Progenitor cell of endocrine pancreas (in vitro differentiated cells): ENCODE measurements around the gene NKIRAS2. TPM values are rescaled to one million over a fixed set of nuclear protein-coding genes. Genes with fewer than 3 reads are reported as not detected.

ENCODE experiments used
- DNase-seq: peaks from one replicate; pipeline ENCODE4 v3.0.0; 2021; ENCODE audit warnings: low spot score; ENCODE audit not compliant: unreplicated experiment
- H3K27ac Mint-ChIP-seq: 2 replicates; pipeline ENCODE4 v1.8.0; 2021; ENCODE audit warnings: mild to moderate bottlenecking, moderate library complexity, mixed read lengths
- H3K27me3 Mint-ChIP-seq: 2 replicates; pipeline ENCODE4 v1.8.0; 2021; ENCODE audit warnings: mixed read lengths
- H3K36me3 Mint-ChIP-seq: 2 replicates; pipeline ENCODE4 v1.8.0; 2022; ENCODE audit warnings: mixed read lengths; ENCODE audit not compliant: insufficient read depth
- H3K4me1 Mint-ChIP-seq: 2 replicates; pipeline ENCODE4 v1.8.0; 2021; ENCODE audit warnings: low read depth, mixed read lengths
- H3K4me3 Mint-ChIP-seq: 2 replicates; pipeline ENCODE4 v1.8.0; 2021; ENCODE audit warnings: low read depth, mild to moderate bottlenecking, moderate library complexity, mixed read lengths
- H3K9me3 Mint-ChIP-seq: 2 replicates; pipeline ENCODE4 v1.8.0; 2021; ENCODE audit warnings: low read depth, mixed read lengths
- total RNA-seq: library from RNA; stranded (reverse); gene quantifications from 2 replicates; pipeline ENCODE4 v1.2.1, GENCODE V29; 2021
- TF ChIP-seq, protein P1 (sequence below): fragments of 200-600 bp; sonication (generic); IDR thresholded peaks from one replicate; pipeline ENCODE4 v1.5.0; 2021; ENCODE audit warnings: antibody characterized with exemption, mild to moderate bottlenecking; ENCODE audit not compliant: unreplicated experiment

NKIRAS2 gene
- total RNA-seq, 1 donor from 2014 or later = 48.1 TPM

DNA sequence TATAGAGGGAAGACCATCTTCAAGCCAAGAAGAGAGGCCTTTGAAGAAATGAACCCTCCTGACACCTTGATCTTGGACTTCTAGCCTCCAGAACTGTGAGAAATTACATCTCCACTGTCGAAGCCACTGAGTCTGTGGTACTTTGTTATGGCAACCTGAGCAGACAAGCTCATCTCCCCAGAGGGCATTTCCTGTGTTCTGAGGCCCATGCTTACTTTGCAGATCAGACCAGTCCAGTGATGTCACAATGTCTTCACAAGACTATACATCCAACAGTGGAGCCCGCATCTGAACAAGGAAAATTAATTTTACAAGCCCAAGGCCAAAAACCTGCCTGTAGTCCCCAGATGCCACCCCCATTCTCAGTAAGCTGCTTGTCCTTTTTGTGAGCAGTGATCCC is 45.3 kb downstream of the NKIRAS2 start:
- no peaks in the 10 kb centered on the region for H3K9me3 Mint-ChIP-seq
- H3K4me1 Mint-ChIP-seq = no peaks in the 10 kb centered on the region
- no peaks in the 10 kb centered on the region for H3K36me3 Mint-ChIP-seq
- no peak overlapping the region for H3K4me3 Mint-ChIP-seq
- peaks cover 25% of the 10 kb centered on the region for H3K27me3 Mint-ChIP-seq
- TF ChIP-seq, protein P1, sequence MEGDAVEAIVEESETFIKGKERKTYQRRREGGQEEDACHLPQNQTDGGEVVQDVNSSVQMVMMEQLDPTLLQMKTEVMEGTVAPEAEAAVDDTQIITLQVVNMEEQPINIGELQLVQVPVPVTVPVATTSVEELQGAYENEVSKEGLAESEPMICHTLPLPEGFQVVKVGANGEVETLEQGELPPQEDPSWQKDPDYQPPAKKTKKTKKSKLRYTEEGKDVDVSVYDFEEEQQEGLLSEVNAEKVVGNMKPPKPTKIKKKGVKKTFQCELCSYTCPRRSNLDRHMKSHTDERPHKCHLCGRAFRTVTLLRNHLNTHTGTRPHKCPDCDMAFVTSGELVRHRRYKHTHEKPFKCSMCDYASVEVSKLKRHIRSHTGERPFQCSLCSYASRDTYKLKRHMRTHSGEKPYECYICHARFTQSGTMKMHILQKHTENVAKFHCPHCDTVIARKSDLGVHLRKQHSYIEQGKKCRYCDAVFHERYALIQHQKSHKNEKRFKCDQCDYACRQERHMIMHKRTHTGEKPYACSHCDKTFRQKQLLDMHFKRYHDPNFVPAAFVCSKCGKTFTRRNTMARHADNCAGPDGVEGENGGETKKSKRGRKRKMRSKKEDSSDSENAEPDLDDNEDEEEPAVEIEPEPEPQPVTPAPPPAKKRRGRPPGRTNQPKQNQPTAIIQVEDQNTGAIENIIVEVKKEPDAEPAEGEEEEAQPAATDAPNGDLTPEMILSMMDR = no peak
- no peak for DNase-seq
- H3K27ac Mint-ChIP-seq = no peak overlapping the region

DNA sequence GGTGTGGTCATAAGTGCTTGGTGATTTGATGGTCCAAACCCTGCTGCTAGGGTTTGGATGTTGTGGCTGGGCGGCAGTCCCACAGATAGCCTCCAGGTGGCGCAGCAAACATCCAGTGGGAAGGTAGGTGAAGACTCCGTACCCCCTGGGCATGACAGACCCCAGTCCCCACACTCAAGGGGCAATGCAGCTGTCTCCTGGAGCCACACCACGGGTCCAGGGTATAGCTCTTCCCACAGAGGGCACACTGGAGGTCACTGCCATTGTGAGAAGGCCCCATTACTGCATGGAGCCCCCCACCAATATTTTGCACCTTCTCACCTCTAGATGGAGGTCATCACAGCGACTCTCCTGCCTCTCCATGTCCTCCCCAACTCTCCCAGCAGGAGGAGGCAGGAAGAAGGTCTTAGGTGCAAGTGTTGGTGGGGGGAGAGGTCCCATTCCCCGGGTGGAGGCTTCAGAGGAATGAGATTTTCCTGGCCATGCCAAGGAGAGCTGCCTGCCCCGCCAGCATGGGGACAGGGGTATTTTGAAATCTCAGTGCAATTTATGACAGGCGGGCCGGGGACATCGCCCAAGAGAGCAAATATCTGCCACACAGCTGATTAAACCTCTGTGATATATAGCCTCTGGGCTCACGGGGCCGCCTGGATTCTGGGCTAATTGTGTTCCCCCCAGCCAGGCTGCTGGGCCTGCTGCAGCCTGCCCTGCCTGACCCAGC is 47.6 kb downstream of the NKIRAS2 start:
- Mint-ChIP-seq H3K36me3 (no peaks in the 10 kb centered on the region), H3K27me3 (peaks cover 41% of the 10 kb centered on the region), H3K4me3 (no peak overlapping the region), H3K27ac (no peak overlapping the region), H3K9me3 (no peaks in the 10 kb centered on the region), H3K4me1 (no peaks in the 10 kb centered on the region)
- peak; percentile 68 for DNase-seq
- TF ChIP-seq, protein P1 = peak; percentile 89

DNA sequence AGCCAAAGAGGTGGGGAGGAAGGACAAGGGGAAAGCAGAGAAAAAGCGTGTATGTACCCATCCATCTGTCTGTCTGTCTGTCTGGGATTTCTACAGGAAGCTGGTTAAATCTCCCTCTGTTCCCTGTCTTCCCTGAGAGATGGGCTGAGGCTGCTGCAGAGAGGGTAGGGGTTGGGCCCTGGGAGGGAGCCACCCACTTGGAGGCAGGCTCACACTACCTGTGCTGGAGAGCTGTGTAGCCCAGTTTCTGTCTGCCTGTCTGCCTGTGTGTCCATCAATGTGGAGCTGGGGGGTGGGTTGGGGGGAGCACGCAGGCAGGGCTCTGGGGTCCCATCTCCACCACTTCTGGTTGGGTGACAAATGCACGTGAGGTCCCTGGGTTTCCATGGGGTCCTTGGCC is 49.1 kb downstream of the NKIRAS2 start:
- DNase-seq = no peak
- no peaks in the 10 kb centered on the region for H3K36me3 Mint-ChIP-seq
- H3K27me3 Mint-ChIP-seq = peaks cover 45% of the 10 kb centered on the region
- H3K27ac Mint-ChIP-seq = no peak overlapping the region
- H3K4me1 Mint-ChIP-seq = peaks cover 1% of the 10 kb centered on the region
- no peaks in the 10 kb centered on the region for H3K9me3 Mint-ChIP-seq
- H3K4me3 Mint-ChIP-seq = no peak overlapping the region
- TF ChIP-seq, protein P1 = no peak

DNA sequence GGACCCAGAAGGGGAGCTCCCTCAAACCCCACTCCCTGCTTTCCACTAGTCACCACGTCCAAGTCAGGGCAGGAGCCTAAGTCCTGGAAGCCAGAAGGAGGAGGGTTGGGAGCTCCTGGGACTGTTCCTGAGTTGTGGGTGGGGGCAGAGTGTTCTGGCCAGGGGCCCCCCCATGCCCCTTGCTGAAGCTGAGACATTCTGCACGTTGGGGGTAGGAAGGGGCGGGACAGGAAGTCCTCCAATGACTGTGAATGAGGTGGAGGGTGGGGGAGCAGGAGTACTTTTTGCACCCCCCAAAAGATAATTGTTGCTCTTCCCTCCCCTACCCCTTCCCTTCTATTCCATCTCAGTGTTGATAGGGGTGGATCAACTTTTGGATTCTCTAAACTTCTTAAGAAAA is 51.9 kb downstream of the NKIRAS2 start:
- TF ChIP-seq, protein P1 = no peak
- Mint-ChIP-seq H3K4me3 (peak overlapping the region; percentile 33), H3K27me3 (peaks cover 48% of the 10 kb centered on the region), H3K36me3 (no peaks in the 10 kb centered on the region), H3K4me1 (peaks cover 1% of the 10 kb centered on the region), H3K27ac (no peak overlapping the region), H3K9me3 (no peaks in the 10 kb centered on the region)
- no peak for DNase-seq

DNA sequence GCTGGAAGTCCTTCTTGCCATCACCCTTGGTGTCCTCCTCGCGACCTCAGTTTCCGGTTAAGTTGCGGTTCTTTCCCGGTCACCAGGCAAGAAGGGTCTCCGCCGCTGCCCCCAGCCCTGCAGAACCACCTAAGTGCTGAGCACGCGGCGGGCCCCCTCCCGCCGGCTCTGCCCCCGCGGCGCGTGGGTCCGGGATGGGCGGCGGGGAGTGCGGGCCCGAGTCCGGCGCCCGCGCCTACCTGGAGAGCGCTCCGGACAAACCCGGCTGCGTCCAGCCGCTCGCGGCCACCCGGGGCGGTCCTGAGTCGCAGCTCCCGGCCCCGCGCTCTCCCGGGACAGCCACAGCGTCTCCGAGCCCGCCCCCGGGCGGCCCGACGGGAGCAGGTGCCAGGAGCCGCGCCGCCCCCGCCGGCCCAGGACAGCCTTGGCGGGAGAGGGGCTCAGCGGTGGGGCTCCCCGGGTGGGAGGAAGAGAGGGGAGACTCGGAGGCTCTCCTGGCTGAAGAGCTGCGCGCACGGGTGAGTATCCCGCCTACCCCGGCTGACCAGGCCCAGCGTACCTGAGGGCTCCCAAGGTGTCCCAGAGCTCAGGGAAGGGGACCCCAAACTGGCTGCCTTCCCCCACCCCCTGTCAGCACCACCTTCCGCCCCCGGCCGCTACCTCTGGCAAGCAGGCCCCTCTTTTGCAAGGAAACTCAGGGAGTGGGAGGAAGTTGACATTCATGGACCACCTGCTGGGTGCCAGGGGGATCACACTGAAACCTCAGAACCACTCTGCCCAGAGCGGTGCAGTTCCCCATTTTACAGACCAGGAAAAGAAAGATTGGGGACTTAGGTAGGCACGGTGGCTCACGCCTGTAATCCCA is 52.7 kb downstream of the NKIRAS2 start:
- Mint-ChIP-seq H3K9me3 (no peaks in the 10 kb centered on the region), H3K4me3 (peak overlapping the region; percentile 53), H3K27me3 (peaks cover 48% of the 10 kb centered on the region), H3K4me1 (peaks cover 1% of the 10 kb centered on the region), H3K27ac (no peak overlapping the region), H3K36me3 (no peaks in the 10 kb centered on the region)
- peak; percentile 46 for DNase-seq
- TF ChIP-seq, protein P1 = peak; percentile 37
